ENCODE measurements around the gene FOXN1. TPM values are rescaled to one million over a fixed set of nuclear protein-coding genes. Genes with fewer than 3 reads are reported as not detected.

FOXN1 gene
- polyA plus RNA-seq, 10 donors: 2.5 to 3.0 TPM; not detected in 8

GRCh38 chr17:28523876-28524275 lies 17.7 kb downstream of the FOXN1 start:
- DNase-seq: no peak

GRCh38 chr17:28524476-28525424 lies 18.6 kb downstream of the FOXN1 start:
- no peak for DNase-seq

- no peak for DNase-seq
Measured at GRCh38 chr17:28526381-28526780, 20.2 kb downstream of the FOXN1 start.

GRCh38 chr17:28527181-28527681 lies 21.1 kb downstream of the FOXN1 start:
- no peak for DNase-seq

GRCh38 chr17:28527859-28528258 lies 21.7 kb downstream of the FOXN1 start:
- no peak for DNase-seq

- DNase-seq: no peak
Measured at GRCh38 chr17:28528327-28529012, 22.3 kb downstream of the FOXN1 start.

GRCh38 chr17:28529013-28529400 lies 22.9 kb downstream of the FOXN1 start:
- no peak for DNase-seq

GRCh38 chr17:28530250-28530649 lies 24.1 kb downstream of the FOXN1 start:
- DNase-seq: no peak

- no peak for DNase-seq
Measured at GRCh38 chr17:28530926-28531325, 24.8 kb downstream of the FOXN1 start.

- no peak for DNase-seq
Measured at GRCh38 chr17:28532050-28532960, 26.2 kb downstream of the FOXN1 start.

- no peak for DNase-seq
Measured at GRCh38 chr17:28533091-28533807, 27.1 kb downstream of the FOXN1 start.

- DNase-seq: no peak
Measured at GRCh38 chr17:28534740-28535375, 28.7 kb downstream of the FOXN1 start.

- no peak for DNase-seq
Measured at GRCh38 chr17:28536532-28537218, 30.5 kb downstream of the FOXN1 start.

- no peak for DNase-seq
Measured at GRCh38 chr17:28537219-28537610, 31.1 kb downstream of the FOXN1 start.

- DNase-seq: no peak
Measured at GRCh38 chr17:28538296-28538895, 32.2 kb downstream of the FOXN1 start.

GRCh38 chr17:28540231-28540630 lies 34.1 kb downstream of the FOXN1 start:
- no peak for DNase-seq

- DNase-seq: no peak
Measured at GRCh38 chr17:28541439-28541838, 35.3 kb downstream of the FOXN1 start.

- no peak for DNase-seq
Measured at GRCh38 chr17:28544402-28545140, 38.4 kb downstream of the FOXN1 start.

- no peak for DNase-seq
Measured at GRCh38 chr17:28545141-28545503, 39.0 kb downstream of the FOXN1 start.

Data from muscle of back (tissue), 11 donors.